ENCODE data around the gene NAT9.

The NAT9 gene

DNA sequence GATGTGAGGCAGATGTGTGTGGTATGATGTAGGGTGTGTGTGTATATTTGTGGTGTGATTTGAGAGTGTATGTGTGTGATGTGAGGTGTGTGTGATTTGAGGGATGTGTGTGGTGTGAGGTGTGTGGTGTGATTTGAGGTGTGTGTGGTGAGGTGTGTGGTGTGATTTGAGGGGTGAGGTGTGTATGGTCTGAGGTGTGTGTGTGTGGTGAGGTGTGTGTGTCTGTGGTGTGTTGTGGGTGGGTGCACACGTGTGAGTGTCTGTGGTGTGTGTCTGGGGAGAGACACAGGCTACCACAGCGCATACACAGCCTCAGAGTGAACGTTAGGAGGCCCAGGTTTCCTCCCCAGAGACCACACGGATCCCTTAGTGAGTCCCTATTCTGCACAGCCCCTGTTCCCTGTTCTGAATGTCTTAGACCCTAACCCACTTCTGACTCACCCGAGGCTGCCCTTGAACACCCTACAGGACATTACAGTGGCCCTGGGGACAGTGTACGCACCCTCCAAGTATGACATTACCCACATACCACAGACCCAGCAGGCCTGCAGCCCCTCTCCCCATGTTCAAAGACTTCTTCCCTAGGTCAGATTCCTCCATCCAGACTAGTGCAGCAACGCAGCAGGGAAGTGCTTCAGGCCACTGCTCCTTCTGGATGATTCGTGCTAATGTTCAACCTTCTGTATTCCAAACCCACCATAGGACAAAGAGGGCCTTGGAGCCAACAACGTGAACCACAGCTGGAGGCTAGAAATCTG, 42.6 kb downstream of the NAT9 start:
- ChIA-PET POLR2A (no interaction called here), CTCF (interaction anchor here (1.6 kb wide), 1 partner anchor 76 kb away, joined by 4 read pairs; no protein-coding TSS in a partner anchor)
- TF ChIP-seq, protein P1, sequence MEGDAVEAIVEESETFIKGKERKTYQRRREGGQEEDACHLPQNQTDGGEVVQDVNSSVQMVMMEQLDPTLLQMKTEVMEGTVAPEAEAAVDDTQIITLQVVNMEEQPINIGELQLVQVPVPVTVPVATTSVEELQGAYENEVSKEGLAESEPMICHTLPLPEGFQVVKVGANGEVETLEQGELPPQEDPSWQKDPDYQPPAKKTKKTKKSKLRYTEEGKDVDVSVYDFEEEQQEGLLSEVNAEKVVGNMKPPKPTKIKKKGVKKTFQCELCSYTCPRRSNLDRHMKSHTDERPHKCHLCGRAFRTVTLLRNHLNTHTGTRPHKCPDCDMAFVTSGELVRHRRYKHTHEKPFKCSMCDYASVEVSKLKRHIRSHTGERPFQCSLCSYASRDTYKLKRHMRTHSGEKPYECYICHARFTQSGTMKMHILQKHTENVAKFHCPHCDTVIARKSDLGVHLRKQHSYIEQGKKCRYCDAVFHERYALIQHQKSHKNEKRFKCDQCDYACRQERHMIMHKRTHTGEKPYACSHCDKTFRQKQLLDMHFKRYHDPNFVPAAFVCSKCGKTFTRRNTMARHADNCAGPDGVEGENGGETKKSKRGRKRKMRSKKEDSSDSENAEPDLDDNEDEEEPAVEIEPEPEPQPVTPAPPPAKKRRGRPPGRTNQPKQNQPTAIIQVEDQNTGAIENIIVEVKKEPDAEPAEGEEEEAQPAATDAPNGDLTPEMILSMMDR (IDR thresholded peaks at IDR 0.05; ENCODE audit: control extremely low read depth, extremely low read depth, low read depth, missing control alignments) = no peak
- no peak for DNase-seq (ENCODE audit: extremely low spot score)

DNA sequence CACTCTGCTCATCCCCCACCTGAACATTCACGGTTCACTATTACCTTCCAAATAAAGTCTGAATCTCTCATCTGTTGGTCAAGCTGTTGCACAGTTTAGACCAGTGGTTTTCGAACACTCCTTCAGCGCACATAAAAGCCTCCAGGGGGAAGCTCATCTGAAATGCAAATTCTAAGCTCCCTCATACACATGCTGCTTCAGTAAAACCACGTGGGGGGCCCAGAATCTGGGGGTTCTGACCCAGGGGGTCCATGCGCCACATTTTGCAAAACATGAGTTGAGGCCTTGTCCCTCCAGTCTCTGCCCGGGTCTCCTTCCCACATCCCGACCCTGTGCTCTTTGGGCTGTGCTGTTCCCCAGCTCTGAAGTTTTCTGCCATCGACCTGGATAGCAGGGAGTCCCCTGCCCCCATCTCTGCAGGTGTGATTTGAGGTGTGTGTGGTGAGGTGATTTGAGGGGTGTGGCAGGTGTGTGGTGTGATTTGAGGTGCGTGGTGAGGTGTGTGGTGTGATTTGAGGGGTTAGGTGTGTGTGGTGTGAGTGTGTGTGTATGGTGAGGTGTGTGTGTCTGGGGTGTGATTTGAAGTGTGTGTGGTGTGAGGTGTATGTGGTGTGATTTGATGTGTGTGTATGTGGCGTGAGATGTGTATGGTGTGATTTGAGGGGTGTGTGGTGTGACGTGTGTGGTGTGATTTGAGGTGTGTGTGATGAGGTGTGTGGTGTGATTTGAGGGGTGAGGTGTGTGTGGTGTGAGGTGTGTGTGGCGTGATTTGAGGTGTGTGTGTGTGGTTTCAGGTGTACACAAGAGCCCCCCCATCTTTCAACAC, 43.9 kb downstream of the NAT9 start:
- CTCF ChIA-PET = no interaction called here
- POLR2A ChIA-PET = no interaction called here
- no peak for DNase-seq (ENCODE audit: extremely low spot score)
- TF ChIP-seq, protein P1 (IDR thresholded peaks at IDR 0.05; ENCODE audit: control extremely low read depth, extremely low read depth, low read depth, missing control alignments) = no peak

DNA sequence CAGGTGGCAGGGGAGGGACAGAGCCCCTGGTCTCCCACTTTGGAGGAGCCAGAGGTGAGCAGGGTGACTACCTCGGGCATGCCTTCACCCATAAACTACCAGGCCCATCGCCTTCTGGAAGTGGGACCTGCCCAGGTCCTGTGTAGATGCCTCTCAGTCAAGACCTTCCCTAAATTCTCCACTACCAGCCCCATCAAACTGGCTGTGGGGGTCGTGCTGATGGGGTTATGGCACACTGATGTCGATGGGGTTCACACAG, 44.9 kb downstream of the NAT9 start:
- CTCF ChIA-PET = no interaction called here
- POLR2A ChIA-PET = no interaction called here

DNA sequence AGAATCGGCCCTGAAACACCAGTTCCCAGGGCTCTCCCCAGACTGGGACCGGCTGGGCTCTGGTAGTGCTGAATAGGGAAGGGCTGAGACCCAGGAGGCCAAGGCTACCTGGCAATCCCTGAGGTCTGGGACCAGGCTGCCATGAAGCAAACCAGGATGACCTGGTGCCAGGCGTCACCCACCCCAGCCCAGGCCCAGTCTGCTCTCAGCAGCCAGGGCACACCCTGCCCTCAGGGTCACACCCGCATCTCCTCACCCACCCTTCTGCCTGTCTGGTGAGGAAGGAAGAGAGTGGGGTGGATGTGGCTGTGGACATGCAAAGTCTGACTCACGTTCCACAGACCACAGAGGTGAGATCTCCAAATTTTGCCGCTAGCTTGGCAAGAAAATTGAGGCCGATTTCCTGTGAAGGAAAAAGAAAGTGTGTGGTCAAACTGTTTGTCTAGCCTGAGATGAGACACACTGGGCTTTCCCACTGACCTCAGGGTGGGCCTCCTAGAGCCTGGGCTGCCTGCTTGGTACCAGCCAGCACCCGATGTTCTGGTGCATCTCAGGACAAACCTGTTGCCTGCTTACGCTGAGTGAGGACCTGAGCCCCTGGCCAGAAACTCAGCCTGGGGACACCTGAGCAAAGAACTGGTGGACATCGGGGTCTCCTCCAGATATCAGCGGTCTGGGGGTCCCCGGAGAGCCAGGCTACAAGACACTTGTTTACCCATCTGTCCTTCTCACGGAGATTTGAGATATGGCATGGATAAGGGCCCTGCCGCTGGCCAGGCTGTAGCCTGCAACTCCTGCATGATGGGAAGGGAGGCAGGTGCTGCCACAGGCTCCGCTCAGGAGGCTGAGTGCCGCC, 45.4 kb downstream of the NAT9 start:
- CTCF ChIA-PET = no interaction called here
- DNase-seq (ENCODE audit: extremely low spot score) = no peak
- POLR2A ChIA-PET = no interaction called here
- TF ChIP-seq, protein P1 (IDR thresholded peaks at IDR 0.05; ENCODE audit: control extremely low read depth, extremely low read depth, low read depth, missing control alignments) = no peak

More for the DNA sequence above, 44.9 kb downstream of the NAT9 start:
- no peak for DNase-seq (ENCODE audit: extremely low spot score)
- TF ChIP-seq, protein P1 (IDR thresholded peaks at IDR 0.05; ENCODE audit: control extremely low read depth, extremely low read depth, low read depth, missing control alignments) = no peak

DNA sequence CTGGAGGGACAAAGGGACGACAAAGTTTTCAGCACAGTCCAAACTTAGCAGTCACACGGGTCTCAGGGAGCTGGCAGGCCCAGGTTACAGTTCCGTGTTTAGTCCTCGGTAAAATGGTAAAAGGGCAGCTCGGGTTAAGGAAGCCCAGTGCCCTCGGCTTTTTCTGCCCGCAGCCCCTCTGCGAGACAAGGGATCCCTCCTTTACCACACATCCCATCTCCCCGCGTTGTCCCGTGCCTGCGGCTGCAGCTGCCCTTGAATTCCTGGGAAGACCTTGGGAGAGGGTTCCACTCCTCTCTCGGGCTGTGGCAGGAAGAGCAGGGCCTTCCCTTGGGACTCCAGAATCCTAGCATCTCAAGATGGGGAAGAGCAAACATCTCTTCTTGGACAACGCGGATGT, 46.3 kb downstream of the NAT9 start:
- DNase-seq (ENCODE audit: extremely low spot score) = no peak
- POLR2A ChIA-PET = no interaction called here
- CTCF ChIA-PET = interaction anchor here (0.7 to 1.2 kb wide), 2 partner anchors 8 to 72 kb away, joined by 3 to 5 read pairs; no protein-coding TSS in a partner anchor
- TF ChIP-seq, protein P1 (IDR thresholded peaks at IDR 0.05; ENCODE audit: control extremely low read depth, extremely low read depth, low read depth, missing control alignments) = no peak

DNA sequence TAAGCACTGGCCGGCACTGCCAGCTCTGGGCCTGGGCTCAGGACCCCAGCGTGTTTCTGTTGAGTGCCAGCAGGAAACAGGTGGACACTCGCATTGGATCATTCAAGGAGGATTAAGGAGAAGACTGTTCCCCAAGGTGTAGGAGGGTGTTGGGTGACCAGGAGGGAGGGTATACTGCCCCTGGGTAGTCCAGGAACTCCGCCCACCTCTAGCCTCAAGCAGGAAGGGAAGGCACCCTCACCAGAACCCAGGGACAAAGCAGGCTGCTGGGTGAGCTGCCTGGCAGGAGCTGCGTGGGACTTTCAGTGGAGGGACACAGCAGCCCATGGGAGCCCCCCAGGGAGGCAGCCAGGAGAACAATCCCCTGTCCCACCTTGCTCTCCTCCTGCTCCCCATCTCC, 46.8 kb downstream of the NAT9 start:
- ChIA-PET CTCF (interaction anchor here (0.7 to 1.2 kb wide), 2 partner anchors 9 to 72 kb away, joined by 3 to 5 read pairs; no protein-coding TSS in a partner anchor), POLR2A (no interaction called here)
- TF ChIP-seq, protein P1 (IDR thresholded peaks at IDR 0.05; ENCODE audit: control extremely low read depth, extremely low read depth, low read depth, missing control alignments) = no peak
- DNase-seq (ENCODE audit: extremely low spot score) = no peak

Data from GM10248 (cell line).